ENCODE measurements around the gene GPR160.

DNA sequence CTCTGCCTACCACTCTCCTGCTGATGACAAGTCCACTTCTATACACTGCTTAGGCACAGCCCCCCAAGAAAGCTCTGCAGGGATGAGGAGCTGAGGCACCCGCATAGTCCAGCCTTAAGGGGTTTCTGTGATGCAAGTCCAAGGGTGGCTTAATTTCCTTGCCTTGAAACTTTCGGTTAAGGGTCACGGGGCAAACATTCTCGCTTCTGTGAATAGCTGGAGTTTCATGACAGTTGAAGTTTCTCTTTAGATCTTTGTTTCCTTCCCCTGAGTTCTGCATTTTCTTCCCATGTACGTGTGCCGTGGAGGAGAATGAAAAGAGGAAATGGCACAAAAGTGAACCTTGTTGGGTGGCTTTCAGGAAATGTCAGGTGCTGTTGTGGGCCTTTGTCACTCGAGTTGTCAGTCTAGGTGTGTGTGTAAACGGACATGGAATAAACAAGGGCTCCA, 7.0 kb downstream of the GPR160 start:
- TF ChIP-seq, protein P1, sequence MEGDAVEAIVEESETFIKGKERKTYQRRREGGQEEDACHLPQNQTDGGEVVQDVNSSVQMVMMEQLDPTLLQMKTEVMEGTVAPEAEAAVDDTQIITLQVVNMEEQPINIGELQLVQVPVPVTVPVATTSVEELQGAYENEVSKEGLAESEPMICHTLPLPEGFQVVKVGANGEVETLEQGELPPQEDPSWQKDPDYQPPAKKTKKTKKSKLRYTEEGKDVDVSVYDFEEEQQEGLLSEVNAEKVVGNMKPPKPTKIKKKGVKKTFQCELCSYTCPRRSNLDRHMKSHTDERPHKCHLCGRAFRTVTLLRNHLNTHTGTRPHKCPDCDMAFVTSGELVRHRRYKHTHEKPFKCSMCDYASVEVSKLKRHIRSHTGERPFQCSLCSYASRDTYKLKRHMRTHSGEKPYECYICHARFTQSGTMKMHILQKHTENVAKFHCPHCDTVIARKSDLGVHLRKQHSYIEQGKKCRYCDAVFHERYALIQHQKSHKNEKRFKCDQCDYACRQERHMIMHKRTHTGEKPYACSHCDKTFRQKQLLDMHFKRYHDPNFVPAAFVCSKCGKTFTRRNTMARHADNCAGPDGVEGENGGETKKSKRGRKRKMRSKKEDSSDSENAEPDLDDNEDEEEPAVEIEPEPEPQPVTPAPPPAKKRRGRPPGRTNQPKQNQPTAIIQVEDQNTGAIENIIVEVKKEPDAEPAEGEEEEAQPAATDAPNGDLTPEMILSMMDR (conservative IDR thresholded peaks at IDR 0.05; ENCODE audit: low read length) = no peak
- no peak for TF ChIP-seq EZH2phosphoT487 (IDR thresholded peaks at IDR 0.05; ENCODE audit: borderline replicate concordance, low read depth, low read length)
